ENCODE results near the gene KCNA1.

- TF ChIP-seq TAF1 (IDR thresholded peaks at IDR 0.05; ENCODE audit: low read depth, low read length): no peak
- no peak for TF ChIP-seq POLR2A (IDR thresholded peaks at IDR 0.05; ENCODE audit: low read depth, low read length)
Observed at GRCh38 chr12:4914720-4915119, 5.0 kb downstream of the KCNA1 start.
